ENCODE data around the gene SLC10A7.

SLC10A7 gene

GRCh38 chr4:146311238-146311970, 210.3 kb downstream of the SLC10A7 start:
- no peak for DNase-seq (ENCODE audit: low read depth in 2 of 2)

DNA sequence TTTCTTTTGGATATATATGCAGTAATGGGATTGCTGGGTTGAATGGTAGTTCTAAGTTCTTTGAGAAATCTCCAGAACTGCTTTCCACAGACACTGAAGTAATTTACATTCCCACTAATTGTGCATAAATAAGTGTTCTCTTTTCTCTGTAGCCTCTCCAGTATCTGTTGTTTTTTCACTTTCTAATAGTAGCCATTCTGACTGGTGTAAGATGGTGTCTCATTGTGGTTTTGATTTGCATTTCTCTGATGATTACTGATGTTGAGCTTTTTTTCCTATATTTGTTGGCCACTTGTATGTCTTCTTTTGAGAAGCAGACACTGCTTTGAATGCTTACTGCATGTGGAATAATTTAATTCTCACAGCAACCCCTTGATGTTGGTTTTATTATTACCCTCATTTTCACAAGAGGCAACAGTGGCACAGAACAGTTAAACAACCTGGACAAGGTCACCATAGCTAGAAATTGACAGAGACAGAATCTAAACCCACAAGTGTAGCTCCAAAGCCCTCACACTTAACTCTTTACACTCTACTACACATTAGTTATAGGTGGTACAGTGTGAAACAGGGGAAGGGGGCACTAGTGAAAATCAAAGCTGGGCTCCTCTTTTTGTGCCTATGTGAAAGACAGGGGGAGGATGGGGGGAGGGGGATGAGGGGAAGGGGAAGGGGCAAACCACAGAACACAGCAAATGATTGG, 211.3 kb downstream of the SLC10A7 start:
- no peak for DNase-seq (ENCODE audit: low read depth in 2 of 2)

- no peak for DNase-seq (ENCODE audit: low read depth in 2 of 2)
Observed at GRCh38 chr4:146308951-146309350, 212.8 kb downstream of the SLC10A7 start.

GRCh38 chr4:146302822-146303221, 218.9 kb downstream of the SLC10A7 start:
- DNase-seq (ENCODE audit: low read depth in 2 of 2) = no peak

- no peak for DNase-seq (ENCODE audit: low read depth in 2 of 2)
Observed at GRCh38 chr4:146299607-146300006, 222.1 kb downstream of the SLC10A7 start.

GRCh38 chr4:146294776-146295175, 227.0 kb downstream of the SLC10A7 start:
- no peak for DNase-seq (ENCODE audit: low read depth in 2 of 2)

DNA sequence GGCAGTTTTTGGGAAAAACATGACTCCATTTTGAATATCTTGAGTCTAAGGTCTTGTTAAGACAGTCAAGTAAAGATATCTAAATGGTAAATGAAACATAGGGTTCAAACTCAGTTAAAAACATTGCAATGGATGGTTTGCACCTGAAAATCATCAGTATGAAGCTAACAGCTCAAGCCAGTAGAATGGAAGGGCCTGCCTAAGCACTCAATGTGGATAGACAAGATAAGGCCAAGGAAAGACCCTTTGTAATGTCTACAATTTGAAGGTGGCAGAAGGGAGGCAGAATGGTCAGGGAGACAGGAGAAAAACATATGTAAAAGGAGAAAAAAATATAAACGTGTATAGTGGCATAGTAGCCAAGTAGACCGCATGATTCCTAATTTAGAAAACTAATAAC, 229.2 kb downstream of the SLC10A7 start:
- no peak for DNase-seq (ENCODE audit: low read depth in 2 of 2)

DNA sequence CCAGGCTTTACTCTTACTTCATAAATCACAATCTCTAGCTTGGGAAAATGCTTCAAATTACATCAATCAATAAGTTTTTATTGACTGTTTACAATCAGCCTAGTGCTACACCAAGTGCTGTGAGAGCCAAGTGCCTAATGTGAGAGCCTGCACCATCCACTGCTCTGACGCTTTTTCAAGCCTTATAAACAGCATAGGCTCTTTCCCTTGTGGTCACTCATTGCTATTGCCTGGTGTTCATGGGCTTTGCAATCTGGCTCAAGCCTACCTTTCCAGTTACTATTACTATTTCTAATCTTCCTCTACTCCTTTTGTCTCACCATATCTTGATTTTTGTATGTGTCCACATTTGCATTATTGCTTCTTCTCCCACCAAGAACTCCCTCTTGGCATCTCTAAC, 230.4 kb downstream of the SLC10A7 start:
- no peak for DNase-seq (ENCODE audit: low read depth in 2 of 2)

DNA sequence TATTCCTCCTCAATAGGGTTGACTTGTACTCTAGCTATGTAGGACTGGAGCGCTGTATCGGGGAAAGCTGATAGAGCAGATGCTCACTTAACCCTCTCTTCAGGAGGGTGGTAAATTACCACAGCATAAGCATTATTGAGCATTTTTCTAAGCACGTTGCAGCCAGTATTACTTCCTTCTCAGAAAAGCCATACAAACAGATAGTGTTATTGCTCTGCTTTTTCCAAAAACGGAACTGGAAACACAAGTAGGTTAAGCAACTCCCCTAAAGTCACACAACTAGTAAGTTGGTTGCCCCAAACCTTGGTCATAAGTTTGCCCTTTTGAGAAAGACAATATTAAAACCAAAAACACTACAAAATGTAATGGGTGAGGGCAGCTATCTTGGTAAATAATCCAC, 233.5 kb downstream of the SLC10A7 start:
- DNase-seq (ENCODE audit: low read depth in 2 of 2) = no peak

DNA sequence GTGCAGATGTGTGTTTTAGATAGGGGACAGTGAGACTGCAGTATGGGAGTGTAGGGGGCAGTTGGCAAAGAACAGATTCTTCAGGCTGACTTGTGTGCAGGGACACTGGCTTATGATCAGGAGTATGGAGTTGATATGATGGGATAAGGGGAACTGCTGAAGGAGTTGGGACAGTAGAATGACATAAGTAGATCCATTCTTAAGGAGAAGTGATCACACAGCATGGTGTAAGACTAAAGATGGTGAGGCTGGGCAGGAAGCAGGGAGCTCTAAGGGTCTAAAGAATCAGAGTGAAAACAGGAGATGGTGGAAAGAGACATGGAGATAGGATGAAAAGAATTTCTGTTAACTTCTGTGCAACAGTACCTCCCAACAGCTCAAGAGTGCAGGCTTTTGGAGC, 236.7 kb downstream of the SLC10A7 start:
- no peak for DNase-seq (ENCODE audit: low read depth in 2 of 2)

DNA sequence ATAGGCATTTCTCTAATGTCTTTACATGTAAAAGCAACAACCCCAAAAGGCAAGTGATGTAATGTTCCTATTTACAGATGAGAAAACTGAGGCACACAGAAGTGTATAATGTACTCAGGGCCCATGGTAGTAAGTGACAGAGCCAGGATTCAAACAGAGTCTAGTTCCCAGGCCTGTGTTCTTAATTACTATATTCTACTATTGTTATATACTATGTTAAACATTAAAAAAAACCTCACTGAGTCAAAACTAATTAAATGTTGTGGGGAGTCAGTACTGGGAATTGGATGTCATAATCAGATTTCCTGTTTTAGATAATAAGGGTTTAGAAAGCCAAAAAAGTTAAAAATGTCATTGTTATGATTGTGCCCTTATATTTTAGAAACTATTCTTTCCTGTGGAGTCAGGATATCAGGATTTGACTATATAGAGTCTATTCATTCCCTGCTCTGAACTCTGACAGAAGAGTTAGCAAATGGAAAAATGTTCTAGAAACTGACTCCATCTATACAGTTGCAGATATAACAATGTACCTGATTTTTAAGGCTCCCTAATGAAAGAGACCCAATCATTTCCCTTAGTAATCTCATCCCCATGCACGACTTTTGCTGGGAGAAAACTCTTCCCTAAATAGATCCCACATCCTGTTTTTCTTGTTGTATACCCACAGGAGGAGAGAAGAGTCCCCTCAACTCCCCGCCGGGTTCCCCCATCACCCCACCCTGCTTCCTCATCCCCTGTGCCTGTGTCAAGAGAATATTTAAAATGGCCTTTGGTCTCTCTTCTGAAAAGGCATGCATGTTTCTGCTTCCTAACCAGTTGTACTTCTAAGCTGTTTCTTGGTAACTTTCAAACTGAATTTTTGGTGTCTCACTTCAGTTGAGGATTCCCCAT, 237.7 kb downstream of the SLC10A7 start:
- DNase-seq (ENCODE audit: low read depth in 2 of 2) = no peak

DNA sequence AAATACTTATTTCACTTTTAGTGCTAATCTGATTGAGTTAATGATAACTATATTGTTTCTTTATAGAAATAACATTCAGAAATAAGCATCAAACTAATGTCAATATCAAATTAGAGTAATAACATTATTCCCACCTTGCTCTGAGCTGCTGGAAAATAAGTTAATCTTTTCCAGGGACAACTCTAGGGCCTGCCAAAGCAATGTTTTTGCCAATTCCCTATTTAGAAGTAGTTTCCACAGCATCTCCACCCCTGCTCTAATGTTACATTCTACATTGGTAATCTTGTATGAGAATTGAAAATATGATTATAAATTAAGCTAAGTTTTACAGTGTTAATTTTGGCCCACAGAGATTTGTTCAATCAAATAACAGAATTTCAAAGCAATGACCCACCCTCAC, 239.1 kb downstream of the SLC10A7 start:
- no peak for DNase-seq (ENCODE audit: low read depth in 2 of 2)

GRCh38 chr4:146278986-146279385, 242.8 kb downstream of the SLC10A7 start:
- DNase-seq (ENCODE audit: low read depth in 2 of 2) = no peak

DNA sequence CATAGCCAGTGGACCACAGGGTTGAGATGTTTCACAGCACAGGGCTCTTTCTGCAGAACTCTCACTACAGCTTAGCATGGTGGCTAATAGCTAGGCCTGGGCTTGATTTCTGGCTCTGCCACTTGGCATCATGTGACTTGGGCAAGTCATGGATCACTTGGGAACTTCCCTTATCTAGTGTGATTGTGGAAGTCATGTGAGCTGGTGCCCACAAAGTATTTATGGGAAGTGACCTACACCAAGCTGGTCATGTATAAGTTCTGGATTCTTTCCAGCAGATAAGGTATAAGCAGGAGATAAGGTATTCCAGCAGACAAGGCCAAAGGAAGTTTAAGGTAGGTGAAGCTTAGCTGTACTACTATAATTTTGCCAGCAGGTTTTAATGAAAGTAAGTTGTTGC, 246.4 kb downstream of the SLC10A7 start:
- DNase-seq (ENCODE audit: low read depth in 2 of 2) = no peak

DNA sequence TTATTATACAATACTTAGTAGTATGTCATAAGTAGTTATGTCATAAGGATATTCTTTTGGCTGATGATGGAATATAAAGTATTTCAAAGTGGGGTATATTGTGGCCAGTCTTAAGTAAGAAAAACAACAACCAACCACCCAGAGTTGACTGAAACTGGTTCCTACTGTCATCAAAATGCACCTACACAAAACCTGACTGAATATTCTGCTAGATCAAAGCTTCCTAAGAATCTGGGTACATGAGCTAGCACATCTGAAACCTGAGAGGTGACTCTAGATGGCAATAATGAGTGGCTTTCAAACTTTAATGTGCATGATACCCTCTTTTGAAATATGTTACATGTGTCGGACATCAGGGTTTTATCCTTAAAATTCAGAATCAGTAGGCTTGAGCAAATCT, 247.0 kb downstream of the SLC10A7 start:
- no peak for DNase-seq (ENCODE audit: low read depth in 2 of 2)

- DNase-seq (ENCODE audit: low read depth in 2 of 2) = no peak
Observed at GRCh38 chr4:146273204-146273901, 248.4 kb downstream of the SLC10A7 start.

GRCh38 chr4:146271466-146271865, 250.3 kb downstream of the SLC10A7 start:
- DNase-seq (ENCODE audit: low read depth in 2 of 2) = no peak

- no peak for DNase-seq (ENCODE audit: low read depth in 2 of 2)
Observed at GRCh38 chr4:146269228-146269653, 252.5 kb downstream of the SLC10A7 start.

DNA sequence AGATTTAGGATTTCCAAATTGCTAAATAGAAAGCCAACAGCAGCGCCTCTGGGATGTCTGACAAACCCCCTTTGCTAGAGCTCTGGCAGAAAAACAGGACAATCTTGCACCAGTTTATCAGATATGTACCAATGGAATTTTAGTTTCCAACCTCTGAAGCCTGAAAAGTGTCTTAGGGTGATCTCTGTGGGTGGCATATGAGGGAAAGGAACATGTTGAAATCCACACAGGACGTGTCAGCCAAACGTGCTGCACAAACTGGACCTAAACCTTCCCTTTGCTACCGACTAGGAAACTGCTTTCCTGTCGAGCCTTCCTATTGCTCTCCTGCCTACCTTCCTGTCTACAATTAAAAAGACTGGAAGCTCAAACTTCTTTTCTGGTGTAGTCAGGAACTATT, 253.9 kb downstream of the SLC10A7 start:
- DNase-seq (ENCODE audit: low read depth in 2 of 2) = no peak

- no peak for DNase-seq (ENCODE audit: low read depth in 2 of 2)
Observed at GRCh38 chr4:146265950-146266490, 255.7 kb downstream of the SLC10A7 start.

DNA sequence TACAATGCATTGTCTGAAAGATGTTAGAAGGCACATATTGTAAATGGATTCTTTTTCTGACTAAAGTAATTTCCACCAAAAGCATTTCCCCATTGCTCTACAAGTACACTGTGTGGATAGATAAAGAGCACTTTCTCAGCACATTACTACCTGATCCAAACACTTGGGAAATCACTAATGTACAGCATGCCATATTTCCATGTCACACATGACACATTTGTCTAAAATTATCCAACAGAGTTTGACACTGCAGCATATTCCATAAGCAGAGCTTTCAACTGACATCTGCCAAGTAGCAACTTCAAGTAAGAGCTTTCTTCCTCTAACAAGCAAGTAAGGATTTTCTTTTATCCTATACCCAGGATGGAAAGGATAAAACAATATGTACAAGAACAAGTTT, 257.9 kb downstream of the SLC10A7 start:
- no peak for DNase-seq (ENCODE audit: low read depth in 2 of 2)

GRCh38 chr4:146261041-146261440, 260.7 kb downstream of the SLC10A7 start:
- DNase-seq (ENCODE audit: low read depth in 2 of 2) = no peak

Measured in stimulated activated CD8-positive, alpha-beta memory T cell treated with anti-CD3 and anti-CD28 coated beads, Interleukin-2, amount 100 ng/mL, for 1 hour (primary cell).